Measurements from ENCODE around the gene WIPF1.

WIPF1 gene

GRCh38 chr2:174535757-174536703 is 61.6 kb downstream of the WIPF1 start:
- DNase-seq (ENCODE audit: low spot score) = no peak

- no peak for DNase-seq (ENCODE audit: low spot score)
Observed at GRCh38 chr2:174535083-174535482, 62.5 kb downstream of the WIPF1 start.

GRCh38 chr2:174529916-174530315 is 67.7 kb downstream of the WIPF1 start:
- no peak for DNase-seq (ENCODE audit: low spot score)

DNA sequence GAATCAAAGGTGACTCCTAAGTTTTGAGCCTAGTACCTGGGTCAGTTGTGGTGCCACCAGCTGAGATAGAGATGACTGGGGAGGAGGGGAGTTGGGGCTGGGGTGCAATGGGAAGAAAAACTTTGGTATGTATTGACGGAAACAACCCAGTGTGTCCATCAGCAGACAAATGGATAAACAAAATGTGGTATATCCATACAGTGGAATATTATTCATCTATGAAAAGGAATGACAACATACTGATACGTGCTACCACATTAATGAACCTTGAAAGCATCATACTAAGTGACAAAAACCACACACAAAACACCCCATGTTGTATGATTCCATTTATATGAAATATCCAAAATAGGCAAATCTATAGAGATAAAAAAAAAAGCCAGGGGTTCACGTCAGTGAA is 69.6 kb downstream of the WIPF1 start:
- no peak for DNase-seq (ENCODE audit: low spot score)

DNA sequence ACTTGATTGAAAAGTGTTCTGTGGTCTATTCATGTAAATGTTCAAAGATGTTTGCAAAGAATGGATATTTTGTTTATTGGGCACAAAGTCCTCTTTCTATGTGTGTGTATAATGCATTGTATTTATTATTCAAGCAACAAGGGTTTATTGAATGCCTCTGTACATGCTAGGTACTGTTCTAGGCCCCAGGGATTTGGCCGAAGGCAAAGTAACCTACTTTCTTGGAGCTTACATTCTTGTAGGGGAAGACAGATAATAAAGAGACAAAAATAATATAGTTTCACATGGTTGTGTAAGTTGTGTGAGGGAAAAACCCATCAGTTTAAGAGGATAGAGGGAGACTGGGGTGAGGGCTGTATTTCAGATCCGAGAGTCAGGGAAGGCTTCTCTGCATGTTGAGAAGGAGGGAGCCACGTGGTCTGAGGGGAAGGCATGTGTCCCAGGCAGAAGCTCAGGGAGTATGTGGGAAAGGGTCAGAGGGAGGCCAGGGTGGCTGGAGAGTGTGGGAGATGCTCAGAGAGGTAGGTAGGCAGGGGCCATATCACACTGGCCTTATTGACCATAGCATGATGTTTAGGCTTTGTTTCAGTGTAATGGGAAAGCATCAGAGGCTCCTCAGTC is 70.4 kb downstream of the WIPF1 start:
- DNase-seq (ENCODE audit: low spot score) = no peak

- no peak for DNase-seq (ENCODE audit: low spot score)
Observed at GRCh38 chr2:174524527-174524926, 73.1 kb downstream of the WIPF1 start.

DNA sequence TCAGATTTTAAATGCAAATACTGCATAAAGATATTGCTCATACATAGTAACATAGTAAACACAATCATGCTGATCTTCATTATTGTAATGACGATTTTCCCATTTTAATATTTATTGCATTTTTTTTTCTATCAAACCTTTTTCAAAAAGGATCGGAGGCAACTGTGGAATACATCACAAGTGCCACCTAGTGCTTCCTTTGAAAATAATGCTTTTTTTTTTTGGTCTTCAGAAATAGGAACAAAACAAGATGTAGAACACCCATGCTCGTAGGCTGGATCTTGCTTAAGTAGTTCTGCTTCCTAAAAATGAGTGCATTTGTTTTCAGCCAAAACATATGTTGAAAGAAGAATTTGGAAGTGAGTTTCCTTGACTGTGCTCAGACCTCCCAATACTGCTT is 75.1 kb downstream of the WIPF1 start:
- DNase-seq (ENCODE audit: low spot score) = no peak

GRCh38 chr2:174518395-174518794 is 79.2 kb downstream of the WIPF1 start:
- no peak for DNase-seq (ENCODE audit: low spot score)

DNA sequence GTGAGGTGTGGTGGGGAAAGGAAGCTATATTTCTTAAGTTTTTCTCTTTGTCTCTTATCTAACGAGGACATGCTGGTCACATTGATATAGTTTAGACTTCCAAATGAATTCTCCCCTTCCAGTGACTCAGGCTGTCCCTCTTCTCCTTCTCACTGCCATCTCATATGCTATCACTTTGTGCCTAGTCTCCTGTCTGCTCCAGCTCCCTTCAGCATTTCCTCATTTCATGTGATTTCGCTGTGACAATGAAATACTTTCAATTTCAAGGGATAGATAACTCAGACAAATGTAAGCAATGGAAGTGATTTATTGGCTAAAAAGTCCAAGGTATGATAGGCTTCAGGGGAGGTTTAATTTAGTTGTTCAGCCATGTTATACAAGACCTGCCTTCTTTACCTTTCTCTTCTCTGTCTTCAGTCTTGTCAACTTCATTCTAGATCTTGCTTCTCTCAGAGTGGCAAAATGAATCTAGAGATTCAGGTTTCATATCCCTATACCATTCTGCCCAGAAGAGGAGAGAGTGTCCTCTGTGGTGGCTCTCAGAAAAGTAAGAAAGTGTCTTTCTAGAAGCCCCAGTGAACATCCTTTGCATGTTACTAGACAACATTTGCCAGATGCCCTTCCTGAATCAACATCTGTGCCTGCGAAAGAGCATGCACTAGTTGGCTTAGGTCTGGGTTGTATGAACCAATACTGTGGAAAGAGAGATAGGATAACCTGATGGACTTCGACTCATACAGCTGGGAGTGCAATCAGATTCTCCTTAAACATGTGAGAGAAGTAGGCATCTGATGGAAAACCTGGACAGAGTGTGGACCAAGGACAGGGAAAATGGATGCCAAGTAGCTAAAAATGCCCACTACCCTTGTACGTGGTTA is 80.9 kb downstream of the WIPF1 start:
- DNase-seq (ENCODE audit: low spot score) = no peak

DNA sequence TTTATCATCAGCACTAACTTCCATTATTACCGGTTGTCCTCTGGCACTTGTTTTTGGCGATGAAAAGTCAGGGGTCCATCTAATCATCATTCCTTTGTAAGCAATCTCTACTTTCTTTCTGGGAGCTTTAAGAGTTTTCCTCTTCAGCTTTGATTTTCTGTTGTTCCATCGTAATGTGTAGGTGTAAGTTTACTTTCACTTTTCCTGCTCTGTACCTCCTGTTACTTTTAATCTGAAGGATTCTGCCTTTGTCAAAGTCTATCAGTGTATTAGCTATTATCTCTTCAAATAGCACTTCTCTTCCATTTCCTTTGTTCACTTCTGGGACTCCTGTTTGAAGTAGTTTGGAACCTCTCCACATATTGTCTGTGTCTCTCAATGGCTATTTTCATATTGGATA is 85.3 kb downstream of the WIPF1 start:
- no peak for DNase-seq (ENCODE audit: low spot score)

- DNase-seq (ENCODE audit: low spot score) = no peak
Observed at GRCh38 chr2:174511580-174512260, 85.9 kb downstream of the WIPF1 start.

GRCh38 chr2:174510583-174511189 is 86.9 kb downstream of the WIPF1 start:
- no peak for DNase-seq (ENCODE audit: low spot score)

Measured in HuH-7.5 (cell line).